ENCODE data around the gene SULT2B1.
"Not testable (repeated sequence)": the region's sequence is repeated elsewhere in the genome, so short reads cannot be mapped to it uniquely, and the experiment has no call there.

Gene SULT2B1

DNA sequence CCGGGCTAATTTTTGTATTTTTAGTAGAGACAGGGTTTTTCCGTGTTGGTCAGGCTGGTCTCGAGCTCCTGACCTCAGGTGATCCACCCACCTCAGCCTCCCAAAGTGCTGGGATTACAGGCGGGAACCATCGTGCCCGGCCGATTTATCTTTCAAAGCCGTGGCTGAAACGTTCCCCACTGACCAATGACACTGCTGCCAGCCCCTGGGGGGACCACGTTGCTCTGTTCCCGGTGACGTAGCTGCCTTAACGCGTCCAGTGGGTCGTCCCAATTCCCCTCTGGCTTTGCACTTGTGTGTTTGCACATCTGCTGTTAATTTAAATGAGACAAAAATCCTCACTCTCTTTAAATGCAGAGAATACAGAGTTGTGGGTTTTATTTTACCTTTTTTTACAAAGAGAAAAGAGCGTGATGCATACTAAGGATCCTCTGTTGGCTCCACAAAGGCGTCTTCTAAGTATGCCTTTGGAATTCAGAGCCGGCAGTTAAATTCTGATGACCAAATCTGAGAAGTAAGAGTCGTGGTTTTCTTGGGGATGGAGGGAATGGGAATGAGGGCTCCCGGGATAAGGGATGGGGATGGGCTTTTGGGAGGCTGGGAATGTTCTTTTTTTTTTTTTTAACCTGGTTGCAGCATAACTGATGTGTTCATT lies 21.8 kb upstream of the SULT2B1 start:
- DNase-seq = peak; percentile 46

- no peak for DNase-seq
Measured at GRCh38 chr19:48530770-48531169, 21.2 kb upstream of the SULT2B1 start.

- DNase-seq = no peak
Measured at GRCh38 chr19:48533770-48534169, 18.2 kb upstream of the SULT2B1 start.

DNA sequence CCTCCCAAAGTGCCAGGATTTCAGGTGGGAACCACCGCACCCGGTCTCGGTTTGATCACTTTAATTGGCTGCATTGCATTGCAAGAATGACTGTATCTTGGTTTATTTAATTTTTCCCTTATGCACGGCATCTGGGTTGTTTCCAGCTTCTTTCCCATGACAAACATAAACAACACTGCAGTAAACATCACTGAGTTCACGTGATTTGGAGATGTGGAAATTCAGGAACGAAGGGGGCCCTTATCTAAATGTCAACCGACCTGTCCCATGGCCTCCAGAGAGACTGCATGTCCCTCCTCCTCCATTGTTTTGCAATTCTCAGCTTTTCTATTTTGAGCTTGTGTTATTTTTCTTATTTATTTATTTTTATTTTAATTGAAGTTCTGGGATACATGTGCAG lies 14.4 kb upstream of the SULT2B1 start:
- no peak for DNase-seq

DNA sequence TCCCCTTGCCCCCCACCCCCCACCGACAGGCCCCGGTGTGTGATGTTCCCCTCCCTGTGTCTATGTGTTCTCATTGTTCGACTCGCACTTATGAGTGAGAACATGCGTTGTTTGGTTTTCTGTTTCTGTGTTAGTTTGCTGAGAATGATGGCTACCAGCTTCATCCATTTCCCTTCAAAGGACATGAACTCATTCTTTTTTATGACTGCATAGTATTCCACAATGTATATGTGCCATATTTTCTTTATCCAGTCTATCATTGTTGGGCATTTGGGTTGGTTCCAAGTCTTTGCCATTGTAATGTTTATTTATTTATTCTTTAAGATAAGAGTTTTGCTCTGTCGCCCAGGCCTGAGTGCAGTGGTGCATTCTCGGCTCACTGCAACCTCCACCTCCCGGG lies 13.9 kb upstream of the SULT2B1 start:
- not testable (repeated sequence) for DNase-seq

DNA sequence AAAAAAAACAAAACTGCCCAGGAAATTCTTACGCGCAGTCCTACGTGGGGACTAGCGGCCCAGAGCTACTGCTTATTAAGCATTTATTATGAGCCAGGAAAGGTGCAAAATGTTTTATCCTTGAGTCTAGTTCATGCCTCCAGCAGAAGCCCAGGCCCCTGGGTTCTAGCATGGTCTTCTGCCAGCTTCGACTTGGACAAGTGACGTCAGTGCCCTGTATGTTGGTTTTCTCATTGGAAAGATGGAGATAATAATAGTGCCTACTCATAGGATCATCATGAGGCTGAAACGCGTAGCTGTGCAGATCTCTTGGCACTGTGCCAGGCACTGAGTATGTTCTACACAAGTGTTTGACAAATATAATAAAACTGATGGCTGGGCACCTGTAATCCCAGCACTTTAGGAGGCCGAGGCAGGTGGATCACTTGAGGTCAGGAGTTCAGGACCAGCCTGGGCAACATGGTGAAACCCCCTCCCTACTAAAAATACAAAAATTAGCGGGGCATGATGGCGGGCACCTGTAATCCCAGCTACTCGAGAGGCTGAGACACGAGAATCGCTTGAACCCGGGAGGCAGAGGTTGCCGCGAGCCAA lies 12.4 kb upstream of the SULT2B1 start:
- peak; percentile 47 for DNase-seq

- no peak for DNase-seq
Measured at GRCh38 chr19:48540110-48540509, 11.9 kb upstream of the SULT2B1 start.

DNA sequence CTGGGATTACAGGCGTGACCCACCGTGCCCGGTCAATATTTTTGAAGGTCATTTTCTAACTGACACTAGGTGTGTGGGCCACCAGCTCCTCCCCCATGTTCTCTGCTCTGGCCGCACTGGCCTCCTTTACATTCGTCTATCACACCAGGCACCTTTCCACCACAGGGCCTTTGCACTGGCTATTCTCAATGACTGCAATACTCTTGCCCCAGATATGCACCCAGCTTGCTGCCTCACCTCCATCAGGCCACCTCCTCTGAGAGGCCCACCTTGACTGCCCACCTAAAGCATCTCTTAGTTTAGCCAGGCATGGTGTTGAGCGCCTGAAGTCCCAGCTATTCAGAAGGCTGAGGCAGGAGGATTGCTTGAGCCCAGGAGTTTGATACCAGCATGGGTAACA lies 10.2 kb upstream of the SULT2B1 start:
- DNase-seq = no peak

- no peak for DNase-seq
Measured at GRCh38 chr19:48543121-48543710, 8.8 kb upstream of the SULT2B1 start.

- no peak for DNase-seq
Measured at GRCh38 chr19:48544856-48545750, 6.9 kb upstream of the SULT2B1 start.

DNA sequence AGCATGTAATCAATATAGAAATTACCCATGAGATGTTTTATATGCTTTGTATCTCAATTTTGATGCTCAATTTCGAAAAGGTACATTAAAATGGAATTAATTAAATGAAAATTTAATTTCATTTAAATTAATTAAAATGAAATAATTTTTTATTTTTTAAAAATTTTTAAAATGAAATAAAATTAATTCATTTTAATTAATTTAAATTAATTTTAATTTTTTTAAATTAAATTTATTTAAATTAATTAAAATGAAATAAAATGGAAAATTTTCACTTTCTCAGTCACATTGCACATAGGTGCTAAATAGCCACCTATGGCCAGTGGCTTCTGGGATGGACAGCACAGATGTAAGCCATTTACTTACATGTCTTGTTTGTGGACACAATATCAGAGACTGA lies 4.2 kb upstream of the SULT2B1 start:
- no peak for DNase-seq

- no peak for DNase-seq
Measured at GRCh38 chr19:48548253-48548911, 3.6 kb upstream of the SULT2B1 start.

DNA sequence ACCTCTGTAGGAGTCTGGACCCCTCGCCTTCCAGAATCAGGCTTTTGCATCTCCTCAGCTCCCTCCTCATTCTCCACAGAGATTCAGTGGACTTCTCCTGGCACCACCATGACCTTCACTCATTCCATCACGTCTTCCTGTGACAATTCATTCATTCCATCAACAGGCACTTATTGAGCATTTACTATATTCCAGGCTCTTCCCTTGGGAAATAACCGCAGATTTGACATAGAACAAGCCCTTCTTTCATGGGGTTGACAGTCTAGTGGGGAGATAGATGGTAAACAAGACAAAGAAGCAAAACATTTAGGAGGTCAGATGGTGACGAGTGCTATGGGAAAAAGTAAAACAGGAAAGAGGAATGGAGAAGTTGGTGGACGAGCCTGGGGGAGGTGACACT lies 2.6 kb upstream of the SULT2B1 start:
- no peak for DNase-seq

- no peak for DNase-seq
Measured at GRCh38 chr19:48552406-48553322, 692 bp downstream of the SULT2B1 start.

DNA sequence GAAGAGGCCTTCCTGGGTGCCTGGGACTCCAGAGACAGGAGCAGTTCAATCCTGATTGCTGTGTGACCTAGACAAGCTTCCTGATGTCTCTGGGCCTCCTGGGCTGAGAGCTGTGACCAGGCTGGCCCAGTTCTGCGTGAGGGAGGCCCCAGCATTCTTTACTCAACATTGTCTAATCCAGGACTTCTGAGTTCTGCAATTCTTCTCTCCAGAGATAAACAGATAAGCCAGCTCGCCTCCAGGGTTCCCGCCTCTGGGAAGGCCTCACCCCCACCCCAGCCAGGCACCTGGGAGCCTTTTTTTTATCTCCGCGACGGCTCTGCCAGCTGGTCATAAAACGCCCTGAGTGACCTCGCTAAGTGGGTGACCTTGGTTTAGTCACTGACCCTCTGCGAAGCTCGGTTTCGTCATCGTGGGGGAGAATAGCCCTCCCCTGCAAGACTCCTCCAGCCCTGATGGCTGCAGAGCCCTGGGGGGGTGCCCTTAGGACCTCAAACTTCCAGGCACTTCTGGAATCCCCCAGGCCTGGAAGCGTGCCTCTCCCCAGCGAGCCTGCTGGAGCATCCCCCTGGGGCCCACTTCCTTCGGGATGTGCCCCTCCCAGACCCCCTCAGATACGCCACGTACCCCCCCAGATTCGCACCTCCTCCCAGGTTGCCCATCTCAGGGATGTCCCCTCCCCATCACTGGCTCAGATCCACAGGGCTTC lies 1.9 kb downstream of the SULT2B1 start:
- no peak for DNase-seq

- no peak for DNase-seq
Measured at GRCh38 chr19:48554385-48555091, 2.6 kb downstream of the SULT2B1 start.

DNA sequence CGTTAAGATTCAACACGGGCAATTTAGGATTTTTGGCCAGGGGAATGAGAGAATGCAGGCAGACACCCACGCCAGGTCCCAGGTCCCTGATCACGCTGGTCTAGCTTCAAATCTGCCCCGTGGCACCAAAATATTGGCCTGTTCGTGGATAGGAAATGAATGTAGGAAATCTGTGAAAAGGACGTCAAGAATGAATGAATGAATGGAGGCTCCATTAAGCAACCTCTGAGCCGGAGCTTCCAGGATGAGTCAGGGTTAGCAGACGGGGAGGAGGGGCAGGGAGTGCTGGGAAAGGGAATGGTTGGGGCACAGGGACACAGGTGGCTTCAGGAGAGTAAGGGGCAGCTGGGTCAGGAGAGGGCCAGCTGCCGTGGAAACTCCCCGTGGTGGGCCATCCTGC lies 4.2 kb downstream of the SULT2B1 start:
- DNase-seq = no peak

- no peak for DNase-seq
Measured at GRCh38 chr19:48556825-48557224, 4.9 kb downstream of the SULT2B1 start.

DNA sequence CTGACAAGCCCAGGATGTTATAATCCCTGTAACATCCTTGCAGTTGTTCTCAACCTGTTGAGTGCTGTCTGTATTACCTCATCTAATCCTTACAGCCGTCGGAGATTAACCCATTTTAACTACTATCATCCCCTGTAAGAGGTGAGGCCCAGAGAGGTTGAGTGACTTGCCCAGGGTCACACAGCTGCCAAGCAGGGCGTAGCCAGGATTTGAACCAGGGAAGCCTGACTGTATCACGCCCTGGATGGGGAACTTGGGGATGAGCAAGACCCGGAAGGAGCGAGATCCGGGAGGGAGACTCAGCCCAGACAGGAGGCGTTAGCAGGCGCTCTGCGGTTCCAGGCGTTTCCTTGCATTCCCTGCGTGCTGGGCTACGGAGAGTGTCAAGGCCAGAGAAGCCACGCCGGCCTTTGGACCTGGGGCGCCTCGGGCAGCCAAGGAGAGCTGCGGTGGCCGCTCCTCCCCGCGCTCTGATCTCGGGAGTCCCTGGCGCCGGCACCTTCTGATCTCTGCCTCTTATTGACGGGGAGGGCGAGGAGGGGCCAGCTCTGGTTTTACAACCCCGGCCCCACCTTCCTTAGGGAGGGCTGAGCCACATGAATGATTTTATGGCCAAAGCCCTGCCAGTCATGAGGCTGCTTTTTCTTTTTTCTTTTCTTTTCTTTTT lies 6.2 kb downstream of the SULT2B1 start:
- DNase-seq = no peak

DNA sequence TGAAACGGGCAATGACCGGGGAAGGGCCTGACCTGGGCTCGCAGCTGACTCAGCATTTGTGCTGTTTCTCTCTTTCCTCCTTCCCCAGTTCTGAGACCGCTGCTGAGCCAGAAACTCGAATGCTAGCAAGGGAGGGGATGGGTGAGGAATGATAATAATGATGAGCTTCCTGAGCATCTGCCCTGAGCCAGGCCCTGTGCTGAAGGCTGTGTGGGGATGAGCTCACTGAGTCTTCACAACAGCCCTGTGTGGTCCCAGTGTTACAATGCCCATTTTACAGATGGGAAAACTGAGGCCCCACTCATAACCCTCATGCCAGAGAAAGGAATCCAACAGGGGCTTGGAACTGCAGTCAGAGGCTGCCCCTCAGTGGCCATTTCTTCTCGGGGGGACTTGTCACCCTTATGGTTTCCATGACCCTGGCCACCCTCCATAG lies 8.1 kb downstream of the SULT2B1 start:
- no peak for DNase-seq

Measured in eye (tissue), 1 donor.